Measurements from ENCODE around the gene GTSE1. TPM values are rescaled to one million over a fixed set of nuclear protein-coding genes. Genes with fewer than 3 reads are reported as not detected.
A peak's percentile ranks its signal among the peaks of the same experiment; 100 is the strongest.

The GTSE1 gene
- total RNA-seq, 1 experiment from 2014 or later: 64.6 TPM

DNA sequence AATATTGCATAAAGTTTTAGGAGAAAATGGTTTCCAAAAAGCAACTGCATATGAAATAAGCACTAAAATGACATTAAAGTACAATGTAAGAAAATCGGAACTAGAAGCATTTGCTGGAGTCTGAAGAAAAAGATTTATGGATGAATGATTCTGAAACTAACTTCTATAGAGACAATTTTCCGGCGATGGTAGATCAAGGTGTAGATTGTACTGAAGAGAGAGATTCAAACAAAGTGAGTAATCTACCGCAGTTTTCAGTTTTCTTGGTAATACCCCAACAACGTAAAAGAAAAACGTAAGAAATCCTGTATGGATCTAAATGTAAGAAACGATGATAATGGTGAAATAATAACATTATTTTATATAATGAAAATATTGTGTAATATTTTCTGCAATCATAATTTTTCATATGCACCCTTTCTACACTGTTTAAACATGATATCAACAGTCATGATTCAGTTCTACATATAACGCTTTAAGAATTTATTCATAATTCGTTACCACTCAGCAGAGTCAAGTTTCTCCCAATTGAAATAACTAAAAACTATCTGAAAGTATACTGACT, 44.8 kb upstream of the GTSE1 start:
- Histone ChIP-seq H4K20me1 (ENCODE audit: insufficient read depth) (no peaks in the 10 kb centered on the region), H3K9me2 (ENCODE audit: insufficient read depth) (no peaks in the 10 kb centered on the region), H3K36me3 (ENCODE audit: low read depth) (no peaks in the 10 kb centered on the region), H3K9me3 (ENCODE audit: insufficient read depth, low read depth) (no peaks in the 10 kb centered on the region), H3K4me2 (peak overlapping the region; percentile 87), H3K4me1 (replicated peaks; ENCODE audit: insufficient read depth) (peaks cover 24% of the 10 kb centered on the region), H3K79me2 (ENCODE audit: low read depth) (peaks cover 22% of the 10 kb centered on the region), H3K4me3 (peak overlapping the region; percentile 87), H3K27me3 (ENCODE audit: insufficient read depth, low read depth) (no peaks in the 10 kb centered on the region), H3F3A (ENCODE audit: insufficient read depth, low read depth) (peaks cover 3% of the 10 kb centered on the region), H3K27ac (no peak overlapping the region), H2AFZ (no peak overlapping the region)
- ChIA-PET POLR2A (ENCODE audit: unreplicated experiment) (no interaction called here), CTCF (no interaction called here)
- intact Hi-C loops (cut with micrococcal nuclease; ENCODE audit: unreplicated experiment): no loop called here
- DNase-seq: no peak
- TF ChIP-seq EZH2 (IDR thresholded peaks at IDR 0.05; ENCODE audit: low read depth): no peak
- TF ChIP-seq, protein P1, sequence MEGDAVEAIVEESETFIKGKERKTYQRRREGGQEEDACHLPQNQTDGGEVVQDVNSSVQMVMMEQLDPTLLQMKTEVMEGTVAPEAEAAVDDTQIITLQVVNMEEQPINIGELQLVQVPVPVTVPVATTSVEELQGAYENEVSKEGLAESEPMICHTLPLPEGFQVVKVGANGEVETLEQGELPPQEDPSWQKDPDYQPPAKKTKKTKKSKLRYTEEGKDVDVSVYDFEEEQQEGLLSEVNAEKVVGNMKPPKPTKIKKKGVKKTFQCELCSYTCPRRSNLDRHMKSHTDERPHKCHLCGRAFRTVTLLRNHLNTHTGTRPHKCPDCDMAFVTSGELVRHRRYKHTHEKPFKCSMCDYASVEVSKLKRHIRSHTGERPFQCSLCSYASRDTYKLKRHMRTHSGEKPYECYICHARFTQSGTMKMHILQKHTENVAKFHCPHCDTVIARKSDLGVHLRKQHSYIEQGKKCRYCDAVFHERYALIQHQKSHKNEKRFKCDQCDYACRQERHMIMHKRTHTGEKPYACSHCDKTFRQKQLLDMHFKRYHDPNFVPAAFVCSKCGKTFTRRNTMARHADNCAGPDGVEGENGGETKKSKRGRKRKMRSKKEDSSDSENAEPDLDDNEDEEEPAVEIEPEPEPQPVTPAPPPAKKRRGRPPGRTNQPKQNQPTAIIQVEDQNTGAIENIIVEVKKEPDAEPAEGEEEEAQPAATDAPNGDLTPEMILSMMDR (conservative IDR thresholded peaks at IDR 0.05): no peak
- BruUV-seq (replicated peaks): no TSS peak

DNA sequence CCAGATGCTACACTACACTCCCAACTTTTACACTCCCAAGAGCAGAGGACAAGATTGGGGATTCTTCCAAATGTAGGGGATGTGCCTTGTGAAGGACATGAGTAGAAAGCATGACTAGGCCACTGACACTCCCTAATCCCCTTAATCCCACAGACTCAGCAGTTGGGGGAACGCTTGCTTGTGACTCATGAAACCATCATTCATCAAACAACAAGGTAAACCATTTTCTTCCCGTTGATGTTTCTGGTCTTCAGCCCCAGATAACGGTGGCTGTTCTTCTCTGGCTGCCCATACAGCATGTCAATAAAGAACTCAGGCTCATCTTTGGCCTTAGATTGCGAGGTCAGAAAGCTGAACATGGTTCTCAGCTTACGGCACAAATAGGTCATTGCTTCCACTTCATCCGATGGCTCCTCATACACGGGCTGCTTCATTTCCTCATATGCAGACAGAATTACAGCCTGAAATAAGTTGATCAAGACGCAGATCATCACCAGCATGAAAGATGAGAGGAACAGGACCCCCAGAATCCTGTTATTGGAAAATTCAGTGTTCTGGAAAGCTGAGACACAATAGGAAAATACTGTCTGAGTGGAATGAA, 40.2 kb upstream of the GTSE1 start:
- Histone ChIP-seq H4K20me1 (ENCODE audit: insufficient read depth) (no peaks in the 10 kb centered on the region), H3K79me2 (ENCODE audit: low read depth) (peaks cover 4% of the 10 kb centered on the region; the same call in 1 of the 2 replicates), H3F3A (ENCODE audit: insufficient read depth, low read depth) (no peaks in the 10 kb centered on the region; the same call in none of the 2 replicates), H3K4me1 (replicated peaks; ENCODE audit: insufficient read depth) (peaks cover 16% of the 10 kb centered on the region), H3K9me3 (ENCODE audit: insufficient read depth, low read depth) (peaks cover 6% of the 10 kb centered on the region; the same call in 1 of the 2 replicates), H3K27me3 (ENCODE audit: insufficient read depth, low read depth) (peaks cover 37% of the 10 kb centered on the region), H3K4me2 (no peak overlapping the region), H3K9me2 (ENCODE audit: insufficient read depth) (no peaks in the 10 kb centered on the region), H2AFZ (no peak overlapping the region), H3K4me3 (no peak overlapping the region), H3K27ac (no peak overlapping the region), H3K36me3 (ENCODE audit: low read depth) (no peaks in the 10 kb centered on the region)
- POLR2A ChIA-PET (ENCODE audit: unreplicated experiment): no interaction called here
- CTCF ChIA-PET: no interaction called here
- DNase-seq: no peak
- no TSS peak for BruUV-seq (replicated peaks)
- intact Hi-C loops (cut with micrococcal nuclease; ENCODE audit: unreplicated experiment): no loop called here
- TF ChIP-seq, protein P1 (conservative IDR thresholded peaks at IDR 0.05): no peak
- no peak for TF ChIP-seq EZH2 (IDR thresholded peaks at IDR 0.05; ENCODE audit: low read depth)

DNA sequence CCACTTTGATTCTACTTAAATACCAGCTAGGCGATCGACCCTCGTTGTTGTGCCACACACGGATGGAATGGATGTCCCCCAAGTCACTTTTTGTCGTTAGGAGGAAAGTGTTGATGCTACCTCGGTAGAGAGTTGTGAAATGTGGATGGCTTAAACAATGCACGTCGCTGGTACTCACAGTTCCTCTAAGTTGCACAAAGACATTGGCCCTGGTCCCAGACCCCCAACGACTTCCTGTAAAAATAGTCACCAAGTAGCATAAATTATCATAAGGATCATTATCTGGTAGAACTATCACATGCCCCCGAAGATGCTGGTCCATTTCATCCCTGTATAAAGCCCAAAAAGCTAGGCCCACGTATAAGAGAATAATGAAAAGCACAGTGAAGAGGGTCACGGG, 37.3 kb upstream of the GTSE1 start:
- Histone ChIP-seq H3K9me2 (ENCODE audit: insufficient read depth) (no peaks in the 10 kb centered on the region), H3K27me3 (ENCODE audit: insufficient read depth, low read depth) (peaks cover 41% of the 10 kb centered on the region), H3K4me1 (replicated peaks; ENCODE audit: insufficient read depth) (no peaks in the 10 kb centered on the region), H3K79me2 (ENCODE audit: low read depth) (no peaks in the 10 kb centered on the region), H3K4me2 (no peak overlapping the region), H3K9me3 (ENCODE audit: insufficient read depth, low read depth) (peaks cover 6% of the 10 kb centered on the region; the same call in 1 of the 2 replicates), H3K4me3 (no peak overlapping the region), H3K27ac (no peak overlapping the region), H2AFZ (no peak overlapping the region), H3F3A (ENCODE audit: insufficient read depth, low read depth) (no peaks in the 10 kb centered on the region; the same call in 1 of the 2 replicates), H3K36me3 (ENCODE audit: low read depth) (no peaks in the 10 kb centered on the region), H4K20me1 (ENCODE audit: insufficient read depth) (no peaks in the 10 kb centered on the region)
- intact Hi-C loops (cut with micrococcal nuclease; ENCODE audit: unreplicated experiment): no loop called here
- no peak for DNase-seq
- TF ChIP-seq, protein P1 (conservative IDR thresholded peaks at IDR 0.05): no peak
- TF ChIP-seq EZH2 (IDR thresholded peaks at IDR 0.05; ENCODE audit: low read depth): no peak
- BruUV-seq (replicated peaks): no TSS peak
- POLR2A ChIA-PET (ENCODE audit: unreplicated experiment): no interaction called here
- CTCF ChIA-PET: no interaction called here
